Calu3 (cell line): Measurements from ENCODE around the gene RNF123. TPM values are rescaled to one million over a fixed set of nuclear protein-coding genes. Genes with fewer than 3 reads are reported as not detected.

Experiments used
- BruUV-seq: library from RNA; stranded (reverse); fragments of 400-500 nt; replicated peaks from 2 replicates; lab custom pipeline; 2021; lab: Mats Ljungman, UMichigan
- CTCF ChIA-PET: fragments of 300-600 bp; sonication (Branson Sonifier 250); formaldehyde crosslinking; loops from one replicate; lab custom pipeline; 2022; ENCODE audit warnings: antibody characterized with exemption; lab: Charles Lee
- DNase-seq: peaks from one replicate; pipeline ENCODE4 v3.0.0; 2022
- H3K27ac Mint-ChIP-seq: one replicate; pipeline ENCODE4 v1.8.0; 2022; ENCODE audit warnings: mixed read lengths; ENCODE audit not compliant: unreplicated experiment
- H3K27me3 Mint-ChIP-seq: one replicate; pipeline ENCODE4 v1.8.0; 2022; ENCODE audit warnings: mixed read lengths; ENCODE audit not compliant: unreplicated experiment
- H3K36me3 Mint-ChIP-seq: one replicate; pipeline ENCODE4 v1.8.0; 2022; ENCODE audit warnings: mild to moderate bottlenecking, moderate library complexity, mixed read lengths; ENCODE audit not compliant: insufficient read depth, unreplicated experiment
- H3K4me1 Mint-ChIP-seq: one replicate; pipeline ENCODE4 v1.8.0; 2022; ENCODE audit warnings: mild to moderate bottlenecking, low read depth, mixed read lengths; ENCODE audit not compliant: unreplicated experiment
- H3K4me3 Mint-ChIP-seq: one replicate; pipeline ENCODE4 v1.8.0; 2022; ENCODE audit warnings: mild to moderate bottlenecking, low read depth, moderate library complexity, mixed read lengths; ENCODE audit not compliant: unreplicated experiment
- H3K9me3 Mint-ChIP-seq: one replicate; pipeline ENCODE4 v1.8.0; 2022; ENCODE audit warnings: low read depth, mixed read lengths; ENCODE audit not compliant: unreplicated experiment
- CTCF ChIP-seq: fragments of 200-600 bp; IDR thresholded peaks from one replicate; pipeline ENCODE4 v1.8.0; 2022; ENCODE audit warnings: antibody characterized with exemption; ENCODE audit not compliant: unreplicated experiment
- intact Hi-C: fragments of 100-400 bp; cut with micrococcal nuclease; formaldehyde crosslinking; loops from one replicate; pipeline ENCODE4 v1.10.0; 2022; ENCODE audit not compliant: unreplicated experiment
- total RNA-seq: library from RNA; stranded (reverse); gene quantifications from 2 replicates; pipeline ENCODE4 v1.2.3, GENCODE V29; 2022

RNF123 gene
- total RNA-seq, 1 experiment from 2014 or later: 52.5 TPM

GRCh38 chr3:49727154-49727923, 38.0 kb downstream of the RNF123 start:
- Mint-ChIP-seq H3K36me3 (peaks cover 43% of the 10 kb centered on the region), H3K27me3 (no peaks in the 10 kb centered on the region), H3K4me3 (no peak overlapping the region), H3K4me1 (peaks cover 8% of the 10 kb centered on the region), H3K27ac (no peak overlapping the region), H3K9me3 (no peaks in the 10 kb centered on the region)
- intact Hi-C loops: no loop called here
- no peak for DNase-seq
- no peak for TF ChIP-seq CTCF
- BruUV-seq: no TSS peak
- CTCF ChIA-PET: no interaction called here

- no peaks in the 10 kb centered on the region for H3K27me3 Mint-ChIP-seq
- H3K9me3 Mint-ChIP-seq: no peaks in the 10 kb centered on the region
- CTCF ChIA-PET: no interaction called here
- H3K4me3 Mint-ChIP-seq: no peak overlapping the region
- peaks cover 8% of the 10 kb centered on the region for H3K4me1 Mint-ChIP-seq
- no TSS peak for BruUV-seq
- no peak for DNase-seq
- H3K27ac Mint-ChIP-seq: no peak overlapping the region
- intact Hi-C loops: no loop called here
- no peak for TF ChIP-seq CTCF
- peaks cover 42% of the 10 kb centered on the region for H3K36me3 Mint-ChIP-seq
Observed at GRCh38 chr3:49727924-49728361, 38.6 kb downstream of the RNF123 start.

GRCh38 chr3:49729966-49730609, 40.7 kb downstream of the RNF123 start:
- Mint-ChIP-seq H3K27ac (no peak overlapping the region), H3K4me1 (no peaks in the 10 kb centered on the region), H3K4me3 (no peak overlapping the region), H3K9me3 (no peaks in the 10 kb centered on the region), H3K27me3 (no peaks in the 10 kb centered on the region), H3K36me3 (peaks cover 27% of the 10 kb centered on the region)
- intact Hi-C loops: no loop called here
- CTCF ChIA-PET: no interaction called here
- no TSS peak for BruUV-seq
- no peak for DNase-seq
- no peak for TF ChIP-seq CTCF

GRCh38 chr3:49732597-49732996, 43.2 kb downstream of the RNF123 start:
- Mint-ChIP-seq H3K27me3 (no peaks in the 10 kb centered on the region), H3K36me3 (peaks cover 18% of the 10 kb centered on the region), H3K9me3 (no peaks in the 10 kb centered on the region), H3K4me3 (no peak overlapping the region), H3K27ac (no peak overlapping the region), H3K4me1 (no peaks in the 10 kb centered on the region)
- BruUV-seq: no TSS peak
- intact Hi-C loops: no loop called here
- CTCF ChIA-PET: no interaction called here
- no peak for DNase-seq
- TF ChIP-seq CTCF: no peak
